Endothelial cell (in vitro differentiated cells): ENCODE data around the gene AGBL3. TPM values are rescaled to one million over a fixed set of nuclear protein-coding genes. Genes with fewer than 3 reads are reported as not detected.
"Not testable (repeated sequence)": the region's sequence is repeated elsewhere in the genome, so short reads cannot be mapped to it uniquely, and the experiment has no call there.

Experiments used
- DNase-seq: peaks from one replicate; pipeline ENCODE4 v3.0.0; 2021; ENCODE audit warnings: low spot score
- H3K27ac Mint-ChIP-seq: one replicate; pipeline ENCODE4 v1.8.0; 2021; ENCODE audit warnings: mixed read lengths, inconsistent platforms; ENCODE audit not compliant: unreplicated experiment
- H3K27me3 Mint-ChIP-seq: one replicate; pipeline ENCODE4 v1.8.0; 2021; ENCODE audit warnings: mild to moderate bottlenecking, moderate library complexity, mixed read lengths, inconsistent platforms; ENCODE audit not compliant: unreplicated experiment
- H3K36me3 Mint-ChIP-seq: one replicate; pipeline ENCODE4 v1.8.0; 2021; ENCODE audit warnings: mild to moderate bottlenecking, low read depth, mixed read lengths, inconsistent platforms; ENCODE audit not compliant: unreplicated experiment
- H3K4me1 Mint-ChIP-seq: one replicate; pipeline ENCODE4 v1.8.0; 2021; ENCODE audit warnings: mild to moderate bottlenecking, mixed read lengths, inconsistent platforms; ENCODE audit not compliant: unreplicated experiment
- H3K4me3 Mint-ChIP-seq: one replicate; pipeline ENCODE4 v1.8.0; 2021; ENCODE audit warnings: mild to moderate bottlenecking, mixed read lengths, inconsistent platforms; ENCODE audit not compliant: unreplicated experiment
- H3K9me3 Mint-ChIP-seq: one replicate; pipeline ENCODE4 v1.8.0; 2021; ENCODE audit warnings: mixed read lengths, inconsistent platforms; ENCODE audit not compliant: unreplicated experiment
- total RNA-seq: library from RNA; stranded (reverse); fragmentation: NEBNext Ultra II Directional; extraction: Animal tissue kit (Norgen Biotek cat#: 25700); gene quantifications from one replicate; pipeline ENCODE4 v1.2.1, GENCODE V29; 2021; ENCODE audit not compliant: unreplicated experiment
- TF ChIP-seq, protein P1 (sequence below): fragments of 200-600 bp; sonication (generic); IDR thresholded peaks from one replicate; pipeline ENCODE4 v1.5.0; 2021; ENCODE audit warnings: antibody characterized with exemption; ENCODE audit not compliant: unreplicated experiment

AGBL3 gene
- total RNA-seq, 1 donor from 2014 or later: 3.0 TPM

DNA sequence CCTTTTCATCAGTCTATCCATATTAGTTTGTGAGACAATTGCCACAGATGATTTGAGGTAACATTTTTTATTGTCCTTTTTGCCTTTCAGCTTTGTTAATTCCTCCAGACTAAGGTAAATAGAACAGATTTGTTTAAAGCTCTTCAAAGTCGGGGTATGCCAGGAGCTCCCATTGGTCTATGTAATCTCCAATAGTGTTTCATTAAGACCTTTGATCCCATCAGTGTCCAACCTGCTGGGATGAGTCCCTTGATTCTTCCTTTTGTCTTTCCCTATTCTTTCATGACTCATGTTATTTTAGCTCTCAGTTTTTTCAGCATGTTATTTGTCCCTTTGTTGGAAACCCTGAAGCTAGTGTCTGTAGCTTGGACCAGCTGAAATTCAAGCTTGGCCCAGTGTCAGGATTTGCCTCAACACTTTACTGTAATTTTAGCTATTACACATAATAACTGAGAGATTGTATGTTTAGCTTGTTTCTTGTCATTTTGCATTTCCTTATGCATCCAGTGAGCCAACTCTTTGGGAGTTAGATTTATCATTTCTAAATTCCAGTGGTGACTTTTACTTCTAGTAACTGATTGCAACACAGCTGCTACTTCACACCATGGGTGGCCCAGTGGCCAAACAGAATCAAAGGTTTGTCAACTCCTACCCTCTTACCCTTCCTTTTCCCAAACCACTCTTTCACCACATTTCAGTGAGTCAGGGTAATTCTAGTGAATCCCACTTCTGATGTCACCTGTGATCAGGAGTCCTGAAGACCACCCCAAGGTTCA lies 15.3 kb downstream of the AGBL3 start:
- no peak for DNase-seq
- no peaks in the 10 kb centered on the region for H3K9me3 Mint-ChIP-seq
- TF ChIP-seq, protein P1, sequence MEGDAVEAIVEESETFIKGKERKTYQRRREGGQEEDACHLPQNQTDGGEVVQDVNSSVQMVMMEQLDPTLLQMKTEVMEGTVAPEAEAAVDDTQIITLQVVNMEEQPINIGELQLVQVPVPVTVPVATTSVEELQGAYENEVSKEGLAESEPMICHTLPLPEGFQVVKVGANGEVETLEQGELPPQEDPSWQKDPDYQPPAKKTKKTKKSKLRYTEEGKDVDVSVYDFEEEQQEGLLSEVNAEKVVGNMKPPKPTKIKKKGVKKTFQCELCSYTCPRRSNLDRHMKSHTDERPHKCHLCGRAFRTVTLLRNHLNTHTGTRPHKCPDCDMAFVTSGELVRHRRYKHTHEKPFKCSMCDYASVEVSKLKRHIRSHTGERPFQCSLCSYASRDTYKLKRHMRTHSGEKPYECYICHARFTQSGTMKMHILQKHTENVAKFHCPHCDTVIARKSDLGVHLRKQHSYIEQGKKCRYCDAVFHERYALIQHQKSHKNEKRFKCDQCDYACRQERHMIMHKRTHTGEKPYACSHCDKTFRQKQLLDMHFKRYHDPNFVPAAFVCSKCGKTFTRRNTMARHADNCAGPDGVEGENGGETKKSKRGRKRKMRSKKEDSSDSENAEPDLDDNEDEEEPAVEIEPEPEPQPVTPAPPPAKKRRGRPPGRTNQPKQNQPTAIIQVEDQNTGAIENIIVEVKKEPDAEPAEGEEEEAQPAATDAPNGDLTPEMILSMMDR: no peak

DNA sequence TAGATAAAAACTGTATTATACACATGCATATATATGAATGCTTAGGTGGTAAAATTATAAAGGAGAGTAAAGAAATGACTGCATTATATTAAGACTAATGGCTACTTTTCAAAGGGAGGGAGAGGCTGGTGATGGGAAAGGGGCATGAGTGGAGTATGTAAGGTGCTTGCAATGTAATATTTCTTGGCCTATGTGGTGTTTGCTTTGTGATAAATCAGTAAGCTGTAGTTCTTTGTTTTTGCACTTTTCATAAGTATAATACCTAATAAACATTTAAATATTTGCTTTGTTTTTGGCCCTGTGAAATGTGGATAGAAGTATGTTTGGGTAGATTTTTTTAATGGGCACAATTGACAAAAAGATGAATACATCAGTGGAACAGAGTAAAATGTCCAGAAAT lies 25.9 kb downstream of the AGBL3 start:
- Mint-ChIP-seq H3K4me3 (no peak overlapping the region), H3K4me1 (no peaks in the 10 kb centered on the region), H3K27me3 (no peaks in the 10 kb centered on the region), H3K27ac (no peak overlapping the region), H3K9me3 (no peaks in the 10 kb centered on the region), H3K36me3 (no peaks in the 10 kb centered on the region)
- TF ChIP-seq, protein P1: no peak
- DNase-seq: no peak

More for the DNA sequence above, 15.3 kb downstream of the AGBL3 start:
- Mint-ChIP-seq H3K27ac (no peak overlapping the region), H3K4me1 (no peaks in the 10 kb centered on the region), H3K27me3 (no peaks in the 10 kb centered on the region), H3K36me3 (no peaks in the 10 kb centered on the region), H3K4me3 (no peak overlapping the region)

DNA sequence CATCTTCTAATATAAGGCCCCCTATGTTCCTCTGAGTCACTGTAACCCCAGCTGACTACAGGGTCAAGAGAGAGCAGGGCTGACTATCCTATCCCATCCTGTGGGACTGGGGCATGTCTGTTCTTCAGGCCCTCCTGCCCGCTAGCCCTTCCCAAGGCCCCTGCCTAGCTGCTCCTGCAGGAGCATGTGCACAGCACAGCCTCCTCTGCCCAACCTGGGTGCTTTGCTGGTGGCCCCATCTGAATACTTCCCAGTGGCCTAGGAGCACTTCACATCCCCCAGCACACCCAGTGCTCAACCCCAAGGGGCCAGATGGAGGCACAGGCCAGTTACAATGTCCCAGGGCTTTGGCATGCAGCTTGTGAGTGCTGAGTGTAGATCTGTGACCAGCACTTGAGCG lies 37.3 kb downstream of the AGBL3 start:
- TF ChIP-seq, protein P1: no peak
- Mint-ChIP-seq H3K9me3 (no peaks in the 10 kb centered on the region), H3K27ac (no peak overlapping the region), H3K4me1 (no peaks in the 10 kb centered on the region), H3K4me3 (no peak overlapping the region), H3K27me3 (no peaks in the 10 kb centered on the region), H3K36me3 (no peaks in the 10 kb centered on the region)
- DNase-seq: no peak

DNA sequence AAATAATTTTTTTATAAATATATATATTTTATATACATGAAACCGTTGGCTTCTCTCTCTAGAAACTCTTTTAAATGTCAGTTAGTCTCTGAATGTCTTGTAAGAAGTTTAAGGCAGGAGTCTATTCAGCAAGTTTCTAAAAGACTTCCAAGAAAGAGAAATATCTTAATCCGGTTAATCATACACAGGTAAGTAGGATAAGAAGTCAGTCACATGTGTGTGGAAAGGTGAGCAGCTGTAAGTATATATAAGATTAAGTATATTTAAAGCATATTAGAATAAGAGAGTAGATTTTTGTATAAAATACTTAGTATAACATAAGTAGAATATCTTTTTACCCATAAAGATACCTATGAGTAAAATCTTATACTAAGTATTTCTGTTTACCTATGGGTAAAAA lies 48.9 kb downstream of the AGBL3 start:
- Mint-ChIP-seq H3K4me1 (no peaks in the 10 kb centered on the region), H3K9me3 (no peaks in the 10 kb centered on the region), H3K36me3 (no peaks in the 10 kb centered on the region), H3K27ac (no peak overlapping the region), H3K27me3 (no peaks in the 10 kb centered on the region), H3K4me3 (no peak overlapping the region)
- TF ChIP-seq, protein P1: no peak
- DNase-seq: no peak

DNA sequence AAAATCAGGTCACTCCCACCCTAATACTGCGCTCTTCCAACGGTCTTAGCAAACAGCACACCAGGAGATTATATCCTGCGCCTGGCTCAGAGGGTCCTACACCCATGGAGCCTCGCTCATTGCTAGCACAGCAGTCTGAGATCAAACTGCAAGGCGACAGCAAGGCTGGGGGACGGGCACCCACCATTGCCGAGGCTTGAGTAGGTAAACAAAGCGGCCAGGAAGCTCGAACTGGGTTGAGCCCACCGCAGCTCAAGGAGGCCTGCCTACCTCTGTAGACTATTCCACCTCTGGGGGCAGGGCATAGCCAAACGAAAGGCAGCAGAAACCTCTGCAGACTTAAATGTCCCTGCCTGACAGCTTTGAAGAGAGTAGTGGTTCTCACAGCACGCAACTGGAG lies 80.7 kb downstream of the AGBL3 start:
- H3K27ac Mint-ChIP-seq, DNase-seq, H3K4me3 Mint-ChIP-seq, H3K27me3 Mint-ChIP-seq, H3K36me3 Mint-ChIP-seq, H3K4me1 Mint-ChIP-seq, H3K9me3 Mint-ChIP-seq: not testable (repeated sequence)
